ENCODE measurements around the gene DDX10.

- TF ChIP-seq PTBP1 (IDR thresholded peaks at IDR 0.05; ENCODE audit: low read depth, low read length) (no peak), ARNT (IDR thresholded peaks at IDR 0.05) (no peak), CEBPG (CRISPR knock-in tag; IDR thresholded peaks at IDR 0.05) (no peak), CEBPG (tag; conservative IDR thresholded peaks at IDR 0.05 in 1 of 2, IDR thresholded peaks at IDR 0.05 in 1 of 2) (no peak)
These were observed 48.4 kb downstream of the DDX10 start for GRCh38 chr11:108713076-108713790.
